Osteocyte (in vitro differentiated cells): ENCODE data around the gene ABHD8. TPM values are rescaled to one million over a fixed set of nuclear protein-coding genes. Genes with fewer than 3 reads are reported as not detected.

Source experiments
- DNase-seq: peaks from one replicate; pipeline ENCODE4 v3.0.0; 2021; ENCODE audit warnings: mixed read lengths; ENCODE audit not compliant: unreplicated experiment; ENCODE audit errors: extremely low spot score
- H3K27ac Mint-ChIP-seq: one replicate; pipeline ENCODE4 v1.8.0; 2021; ENCODE audit warnings: mild to moderate bottlenecking, mixed read lengths; ENCODE audit not compliant: unreplicated experiment
- H3K27me3 Mint-ChIP-seq: one replicate; pipeline ENCODE4 v1.8.0; 2021; ENCODE audit warnings: mixed read lengths; ENCODE audit not compliant: unreplicated experiment
- H3K36me3 Mint-ChIP-seq: one replicate; pipeline ENCODE4 v1.8.0; 2021; ENCODE audit warnings: mixed read lengths; ENCODE audit not compliant: unreplicated experiment
- H3K4me1 Mint-ChIP-seq: one replicate; pipeline ENCODE4 v1.8.0; 2021; ENCODE audit warnings: mixed read lengths; ENCODE audit not compliant: unreplicated experiment
- H3K4me3 Mint-ChIP-seq: one replicate; pipeline ENCODE4 v1.8.0; 2021; ENCODE audit warnings: mild to moderate bottlenecking, moderate library complexity, mixed read lengths; ENCODE audit not compliant: unreplicated experiment
- H3K9me3 Mint-ChIP-seq: one replicate; pipeline ENCODE4 v1.8.0; 2021; ENCODE audit warnings: mixed read lengths; ENCODE audit not compliant: unreplicated experiment
- total RNA-seq: library from RNA; stranded (reverse); gene quantifications from 2 replicates; pipeline ENCODE4 v1.2.1, GENCODE V29; 2021
- TF ChIP-seq, protein P1 (sequence below): fragments of 200-600 bp; sonication (generic); IDR thresholded peaks from 2 replicates; pipeline ENCODE4 v1.5.0; 2021; ENCODE audit warnings: antibody characterized with exemption, mild to moderate bottlenecking, moderate library complexity

ABHD8 gene
- total RNA-seq, 1 donor from 2014 or later: 5.0 TPM

DNA sequence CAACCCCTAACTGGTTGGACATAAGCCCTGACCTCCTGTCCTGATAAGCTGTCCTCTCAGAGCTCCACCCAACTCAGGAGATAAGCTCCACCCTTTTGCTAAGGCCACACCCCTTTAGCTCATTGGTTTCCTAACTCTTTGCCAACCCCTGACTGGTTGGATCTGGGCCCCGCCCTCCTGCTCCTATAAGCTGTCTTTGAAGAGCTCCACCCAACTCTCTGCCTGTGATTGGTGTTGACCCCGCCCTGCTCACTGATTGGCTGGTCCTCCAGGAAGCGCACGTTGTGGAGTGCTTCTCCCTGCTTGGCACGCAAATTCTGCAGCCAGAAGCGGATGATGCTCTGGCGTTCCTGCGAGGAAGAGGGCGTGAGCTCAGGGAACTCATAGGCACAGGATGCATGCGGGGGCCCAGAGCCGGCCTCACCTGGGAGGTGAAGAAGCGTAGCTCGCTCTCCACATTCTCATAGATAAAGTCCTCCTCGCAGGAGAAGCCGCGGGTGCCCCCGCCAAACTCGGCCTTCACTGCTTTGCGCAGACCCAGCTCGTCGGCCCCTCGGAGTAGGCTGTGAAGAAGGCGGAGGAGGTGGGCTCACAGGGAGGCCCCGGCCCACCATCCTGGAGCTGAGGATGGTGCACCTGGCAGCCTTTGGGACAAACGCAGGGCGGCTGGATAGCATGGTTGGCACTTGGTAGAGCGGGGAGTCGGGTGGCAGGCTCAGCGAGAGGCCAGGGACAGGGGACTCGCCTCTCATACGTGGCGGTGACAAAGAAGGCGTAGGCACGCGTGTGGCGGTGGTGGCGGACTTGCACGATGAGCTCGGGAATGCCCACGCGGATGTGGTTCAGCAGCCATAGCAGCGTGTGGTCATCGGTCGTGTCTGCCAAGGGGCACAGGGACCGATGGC lies 29.7 kb upstream of the ABHD8 start:
- Mint-ChIP-seq H3K4me3 (peak overlapping the region; percentile 40), H3K36me3 (no peaks in the 10 kb centered on the region), H3K4me1 (peaks cover 19% of the 10 kb centered on the region), H3K9me3 (no peaks in the 10 kb centered on the region), H3K27me3 (no peaks in the 10 kb centered on the region), H3K27ac (no peak overlapping the region)
- DNase-seq: no peak
- TF ChIP-seq, protein P1, sequence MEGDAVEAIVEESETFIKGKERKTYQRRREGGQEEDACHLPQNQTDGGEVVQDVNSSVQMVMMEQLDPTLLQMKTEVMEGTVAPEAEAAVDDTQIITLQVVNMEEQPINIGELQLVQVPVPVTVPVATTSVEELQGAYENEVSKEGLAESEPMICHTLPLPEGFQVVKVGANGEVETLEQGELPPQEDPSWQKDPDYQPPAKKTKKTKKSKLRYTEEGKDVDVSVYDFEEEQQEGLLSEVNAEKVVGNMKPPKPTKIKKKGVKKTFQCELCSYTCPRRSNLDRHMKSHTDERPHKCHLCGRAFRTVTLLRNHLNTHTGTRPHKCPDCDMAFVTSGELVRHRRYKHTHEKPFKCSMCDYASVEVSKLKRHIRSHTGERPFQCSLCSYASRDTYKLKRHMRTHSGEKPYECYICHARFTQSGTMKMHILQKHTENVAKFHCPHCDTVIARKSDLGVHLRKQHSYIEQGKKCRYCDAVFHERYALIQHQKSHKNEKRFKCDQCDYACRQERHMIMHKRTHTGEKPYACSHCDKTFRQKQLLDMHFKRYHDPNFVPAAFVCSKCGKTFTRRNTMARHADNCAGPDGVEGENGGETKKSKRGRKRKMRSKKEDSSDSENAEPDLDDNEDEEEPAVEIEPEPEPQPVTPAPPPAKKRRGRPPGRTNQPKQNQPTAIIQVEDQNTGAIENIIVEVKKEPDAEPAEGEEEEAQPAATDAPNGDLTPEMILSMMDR: no peak

DNA sequence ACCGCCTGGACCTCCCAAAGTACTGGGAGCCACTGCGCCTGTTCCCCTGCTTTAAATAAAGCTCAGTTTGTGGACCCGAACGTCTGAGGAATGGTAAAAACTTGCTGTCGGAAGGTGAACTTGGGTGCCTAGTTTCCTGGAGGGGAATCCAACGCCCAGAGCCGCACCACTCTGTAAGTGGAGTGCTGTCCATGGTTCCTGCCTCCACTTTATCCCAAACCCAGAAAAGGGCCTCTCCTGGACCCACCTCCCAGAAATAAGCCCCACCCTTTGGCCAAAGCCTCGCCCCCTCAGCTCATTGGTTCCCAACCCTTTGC lies 29.1 kb upstream of the ABHD8 start:
- H3K27ac Mint-ChIP-seq: no peak overlapping the region
- no peaks in the 10 kb centered on the region for H3K36me3 Mint-ChIP-seq
- TF ChIP-seq, protein P1: no peak
- no peak for DNase-seq
- no peaks in the 10 kb centered on the region for H3K27me3 Mint-ChIP-seq
- H3K9me3 Mint-ChIP-seq: no peaks in the 10 kb centered on the region
- H3K4me1 Mint-ChIP-seq: peaks cover 17% of the 10 kb centered on the region
- no peak overlapping the region for H3K4me3 Mint-ChIP-seq

DNA sequence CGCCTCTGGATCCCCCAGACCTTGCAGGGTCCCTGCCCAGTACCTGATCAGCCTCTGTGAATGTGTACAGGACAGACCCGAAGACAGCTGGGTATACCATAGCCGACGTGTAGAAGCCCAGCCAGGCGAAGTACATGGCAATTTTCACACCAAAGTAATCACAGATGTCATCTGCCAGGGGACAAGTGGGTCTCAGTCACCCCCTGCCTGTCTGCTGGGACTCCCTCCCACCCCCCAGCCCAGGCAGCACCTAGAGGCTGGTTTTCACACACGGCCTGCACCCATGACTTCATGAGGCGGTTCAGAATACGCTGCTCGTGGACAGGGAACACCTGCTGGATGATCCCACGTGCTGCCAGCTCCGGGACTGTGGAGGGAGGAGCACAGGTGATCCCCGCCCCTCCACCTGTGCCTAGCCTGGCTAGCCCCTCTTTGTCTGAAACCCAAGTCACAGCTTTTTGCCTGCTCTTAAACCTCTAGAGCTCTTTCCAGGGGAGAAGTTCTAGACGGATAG lies 27.9 kb upstream of the ABHD8 start:
- no peaks in the 10 kb centered on the region for H3K27me3 Mint-ChIP-seq
- TF ChIP-seq, protein P1: no peak
- DNase-seq: no peak
- no peaks in the 10 kb centered on the region for H3K9me3 Mint-ChIP-seq
- H3K4me1 Mint-ChIP-seq: peaks cover 15% of the 10 kb centered on the region
- H3K4me3 Mint-ChIP-seq: no peak overlapping the region
- no peak overlapping the region for H3K27ac Mint-ChIP-seq
- H3K36me3 Mint-ChIP-seq: no peaks in the 10 kb centered on the region

DNA sequence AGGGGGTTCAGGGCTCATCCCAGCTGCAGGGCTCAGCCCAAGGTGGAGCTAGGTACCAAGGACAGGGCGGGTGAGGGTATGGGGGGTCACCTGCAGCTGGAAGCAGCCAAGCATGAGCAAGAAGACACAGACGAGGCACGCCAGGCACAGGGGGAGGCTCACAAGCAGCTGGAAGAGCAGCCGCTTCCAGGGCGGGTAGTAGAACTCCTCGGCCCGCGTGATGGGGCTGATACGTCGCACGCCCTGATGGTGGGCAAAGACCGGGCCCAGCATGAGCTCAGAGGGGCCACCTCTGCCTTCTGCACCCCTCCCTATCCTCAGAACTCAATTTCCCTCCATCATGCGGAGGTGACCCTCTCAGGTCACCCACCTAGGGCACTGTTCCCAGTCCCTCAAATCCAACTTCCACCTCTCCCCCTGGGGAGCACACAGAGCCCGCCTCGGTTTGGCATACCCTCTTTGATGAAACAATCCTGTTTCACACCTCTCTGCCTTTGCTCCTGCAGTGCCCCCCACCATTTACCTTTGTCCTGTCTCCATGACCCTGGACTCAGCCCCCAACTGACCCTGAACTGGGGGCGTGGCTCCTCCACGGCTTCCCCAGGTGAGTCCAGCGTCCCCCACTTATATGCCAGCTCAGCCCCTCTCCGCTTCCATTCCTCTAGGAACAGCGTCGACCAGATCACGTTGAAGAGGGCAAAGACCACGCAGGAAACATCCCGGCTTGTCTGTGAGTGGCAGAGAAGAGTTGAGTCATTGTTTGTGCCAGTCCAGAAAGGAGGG lies 27.2 kb upstream of the ABHD8 start:
- Mint-ChIP-seq H3K4me1 (peaks cover 13% of the 10 kb centered on the region), H3K36me3 (no peaks in the 10 kb centered on the region), H3K4me3 (no peak overlapping the region), H3K27me3 (no peaks in the 10 kb centered on the region), H3K9me3 (no peaks in the 10 kb centered on the region), H3K27ac (no peak overlapping the region)
- TF ChIP-seq, protein P1: no peak
- DNase-seq: no peak
